PC-3 (cell line): Measurements from ENCODE around the gene CNDP1.

Experiments
- CTCF ChIP-seq: fragments of 300-600 bp; sonication (generic); conservative IDR thresholded peaks from 2 replicates; pipeline ENCODE4 v1.5.1; 2017; ENCODE audit warnings: antibody characterized with exemption, low read depth, mild to moderate bottlenecking, low read length
- EZH2 ChIP-seq: fragments of 300-600 bp; sonication (generic); IDR thresholded peaks from one replicate; pipeline ENCODE4 v1.6.1; 2017; ENCODE audit warnings: antibody characterized with exemption, mild to moderate bottlenecking, low read length; ENCODE audit not compliant: unreplicated experiment

GRCh38 chr18:74528913-74529312 lies 5.4 kb upstream of the CNDP1 start:
- TF ChIP-seq CTCF (no peak), EZH2 (no peak)
